NCI-H2081 treated with DMSO at 0.1 percent for 48 hours (cell line): Measurements from ENCODE around the gene INTS1.

Experiments
- DNase-seq: peaks from one replicate; lab custom pipeline; 2025; lab: John Stamatoyannopoulos, UW

The INTS1 gene

DNA sequence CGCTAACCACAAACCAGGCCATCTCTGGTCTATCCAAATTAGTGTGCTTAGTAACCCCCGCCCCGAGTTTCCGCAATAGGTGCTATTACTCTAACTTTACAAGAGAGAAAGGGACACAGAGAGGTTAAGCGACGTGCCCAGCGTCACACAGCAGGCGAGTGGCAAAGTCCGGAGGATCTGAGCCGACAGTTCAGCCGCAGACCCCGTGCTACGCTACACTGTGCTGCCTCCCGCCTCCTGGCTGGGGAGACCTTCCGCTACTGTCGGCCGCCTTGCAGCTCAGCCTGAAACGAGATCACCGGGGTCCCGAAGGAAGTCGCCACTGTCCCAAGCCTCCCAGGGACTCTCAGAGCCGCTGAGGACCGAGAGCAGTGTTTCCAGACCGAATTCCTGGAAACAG, 799 bp downstream of the INTS1 start:
- DNase-seq = no peak

DNA sequence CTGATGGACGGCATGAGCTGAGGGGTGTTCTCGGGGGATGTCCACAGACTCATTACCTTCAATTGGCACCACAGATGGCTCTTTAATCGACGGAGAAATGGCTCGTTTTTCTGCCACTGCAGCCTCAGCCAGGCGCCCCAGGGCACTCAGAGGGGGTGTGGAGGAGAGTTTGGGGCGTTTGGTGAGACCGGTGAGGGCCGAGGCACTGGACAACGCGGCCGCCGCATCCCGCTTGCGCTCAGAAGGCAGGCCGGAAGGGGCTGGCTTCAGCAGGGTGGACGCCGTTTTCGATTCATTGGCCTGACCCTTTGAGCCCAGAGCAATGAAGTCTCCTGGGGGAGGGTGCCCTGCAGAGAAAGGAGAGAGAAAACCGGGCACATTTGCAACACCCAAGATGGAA, 1.3 kb downstream of the INTS1 start:
- DNase-seq = no peak

DNA sequence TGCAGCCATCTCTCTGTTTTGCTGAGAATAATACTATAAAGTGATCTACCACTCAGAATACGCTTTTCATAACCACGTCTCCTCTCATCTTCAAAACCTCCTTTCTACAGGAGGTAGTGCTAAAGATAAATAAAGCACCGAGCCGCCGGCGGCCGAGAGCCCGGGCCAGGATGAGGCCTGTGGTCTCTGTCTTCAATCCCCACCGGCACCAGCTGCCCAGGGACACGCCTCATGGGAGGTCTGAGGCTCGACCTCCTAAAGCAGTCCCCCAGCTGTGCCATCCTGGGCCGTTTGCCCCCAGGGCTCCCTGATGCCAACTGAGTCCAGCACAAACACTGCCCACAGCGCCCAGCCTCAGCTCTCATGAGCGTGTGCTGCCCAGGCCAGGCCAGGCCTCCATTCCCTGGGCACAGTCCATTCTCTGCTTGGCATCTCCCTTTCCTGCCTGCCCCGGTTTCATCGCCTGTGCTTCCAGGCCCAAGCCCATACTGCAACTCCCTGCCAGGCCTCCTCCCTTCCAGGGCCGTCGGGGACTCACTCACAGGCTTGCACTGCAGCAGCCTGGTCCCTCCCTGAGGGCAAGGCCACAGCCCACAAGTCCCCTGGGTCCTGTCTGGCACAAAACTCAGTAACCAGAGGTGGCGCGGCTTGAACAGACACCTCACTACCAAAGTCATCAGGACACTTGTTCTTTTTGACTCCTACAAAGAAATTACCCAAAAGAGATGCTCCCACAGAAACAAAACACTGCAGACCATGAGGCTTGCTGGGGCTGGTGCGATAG, 2.5 kb downstream of the INTS1 start:
- no peak for DNase-seq

DNA sequence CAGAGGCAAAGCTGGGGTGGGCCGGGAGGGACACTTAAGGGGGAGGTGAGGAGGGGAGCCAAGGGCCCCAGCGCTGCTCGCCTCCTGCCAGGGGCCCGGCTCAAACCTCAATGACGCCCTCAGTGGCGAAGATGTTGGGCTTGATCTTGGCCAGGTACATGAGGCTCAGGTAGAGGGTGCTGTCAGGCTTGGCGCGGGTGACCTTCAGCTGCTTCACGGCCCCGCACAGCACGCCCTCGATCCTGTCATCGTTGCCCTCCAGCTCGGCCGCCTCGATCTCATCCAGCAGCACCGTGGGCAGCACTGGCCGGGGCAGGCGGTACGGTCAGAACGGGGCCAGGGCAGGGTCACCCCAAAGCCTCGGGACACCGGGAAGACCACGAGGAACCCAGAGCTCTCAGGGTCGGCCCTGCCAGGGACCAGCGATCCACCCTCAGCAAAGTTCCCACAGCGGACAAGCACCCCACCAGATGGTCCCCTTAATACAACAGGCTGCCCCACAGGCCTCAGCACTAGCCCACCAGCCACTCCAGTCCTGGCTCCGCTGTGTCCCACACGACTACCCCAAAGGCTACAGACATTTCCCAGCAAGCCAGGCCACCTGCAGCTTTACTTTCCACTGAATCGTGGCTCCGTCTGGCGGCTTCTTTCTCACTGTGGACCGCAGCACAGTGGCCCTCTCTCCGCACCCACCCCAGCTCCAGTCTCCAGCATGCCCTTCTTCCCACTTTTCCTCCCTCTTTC, 4.0 kb downstream of the INTS1 start:
- DNase-seq = no peak

DNA sequence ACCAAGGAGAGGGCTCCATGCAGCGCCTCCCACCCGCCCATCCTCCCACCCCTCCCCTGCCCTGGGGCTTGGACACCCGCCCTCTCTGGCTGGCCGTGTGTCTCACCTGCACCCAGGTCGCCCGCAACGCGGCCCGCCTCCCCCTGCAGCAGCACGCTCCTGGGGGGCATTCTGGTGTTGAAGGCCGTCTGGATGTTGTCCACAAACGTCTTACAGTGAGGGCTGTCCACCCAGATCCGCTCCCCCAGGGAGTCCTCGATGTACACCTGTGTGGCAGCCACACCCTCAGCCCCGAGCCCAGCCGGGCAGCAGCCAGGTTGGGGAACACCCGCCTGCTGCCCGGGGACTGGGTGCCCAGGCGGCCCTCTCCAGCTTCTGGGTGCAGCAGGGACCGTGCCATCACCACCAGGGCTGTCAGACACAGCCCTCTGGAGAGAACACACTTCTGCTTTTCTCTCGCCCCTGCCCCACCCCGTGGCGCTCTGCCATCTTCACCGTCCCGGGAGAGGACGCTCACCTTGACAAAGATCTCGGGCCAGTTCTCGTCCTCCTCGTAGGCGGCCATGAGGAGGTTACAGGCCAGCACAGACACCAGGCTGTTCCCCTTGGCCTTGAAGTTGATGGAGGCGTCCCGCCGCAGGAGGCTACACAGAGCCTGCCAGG, 4.7 kb downstream of the INTS1 start:
- no peak for DNase-seq

DNA sequence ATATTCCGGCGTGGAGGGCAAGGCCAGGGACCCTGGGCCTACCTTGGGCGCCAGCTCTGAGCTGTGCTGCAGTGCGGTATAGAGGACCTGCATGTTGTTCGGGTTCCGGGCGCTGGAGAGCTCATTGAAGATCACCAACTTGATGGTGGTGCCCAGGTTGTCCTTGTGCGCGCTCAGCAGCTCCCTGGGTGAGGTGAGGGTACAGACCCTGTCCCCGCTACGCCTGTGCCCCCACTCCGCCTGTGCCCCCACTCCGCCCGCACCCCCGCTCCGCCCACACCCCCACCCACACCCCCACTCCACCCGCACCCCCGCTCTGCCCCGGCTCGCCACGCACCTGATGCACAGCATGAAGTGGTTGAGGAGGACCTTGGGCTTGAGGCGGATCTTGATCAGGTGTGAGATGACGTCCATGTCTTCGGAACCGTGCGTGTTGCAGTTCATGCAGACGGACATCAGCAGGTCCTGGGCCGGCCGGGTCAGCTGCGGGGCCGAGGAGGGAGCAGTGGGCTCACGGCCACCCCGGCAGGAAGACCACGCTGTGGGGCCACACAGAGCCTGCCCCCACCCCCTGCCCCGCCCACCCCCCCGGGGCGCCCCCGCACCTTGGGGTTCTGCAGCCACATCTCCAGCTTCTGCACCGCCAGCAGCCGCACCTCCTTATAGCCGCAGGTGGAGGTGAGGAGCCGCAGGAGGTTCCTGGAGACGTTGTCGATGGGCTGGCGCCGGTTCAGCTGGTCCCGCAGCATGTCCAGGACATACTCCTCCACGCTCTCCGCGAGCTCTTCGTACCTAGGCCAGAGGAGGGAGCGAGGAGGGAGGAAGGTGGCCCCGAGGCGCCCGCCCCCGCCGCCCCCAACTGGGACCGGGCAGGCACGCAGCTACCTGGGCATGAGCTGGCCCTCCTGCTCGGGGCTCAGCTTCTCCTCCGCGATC, 5.6 kb downstream of the INTS1 start:
- DNase-seq = no peak

DNA sequence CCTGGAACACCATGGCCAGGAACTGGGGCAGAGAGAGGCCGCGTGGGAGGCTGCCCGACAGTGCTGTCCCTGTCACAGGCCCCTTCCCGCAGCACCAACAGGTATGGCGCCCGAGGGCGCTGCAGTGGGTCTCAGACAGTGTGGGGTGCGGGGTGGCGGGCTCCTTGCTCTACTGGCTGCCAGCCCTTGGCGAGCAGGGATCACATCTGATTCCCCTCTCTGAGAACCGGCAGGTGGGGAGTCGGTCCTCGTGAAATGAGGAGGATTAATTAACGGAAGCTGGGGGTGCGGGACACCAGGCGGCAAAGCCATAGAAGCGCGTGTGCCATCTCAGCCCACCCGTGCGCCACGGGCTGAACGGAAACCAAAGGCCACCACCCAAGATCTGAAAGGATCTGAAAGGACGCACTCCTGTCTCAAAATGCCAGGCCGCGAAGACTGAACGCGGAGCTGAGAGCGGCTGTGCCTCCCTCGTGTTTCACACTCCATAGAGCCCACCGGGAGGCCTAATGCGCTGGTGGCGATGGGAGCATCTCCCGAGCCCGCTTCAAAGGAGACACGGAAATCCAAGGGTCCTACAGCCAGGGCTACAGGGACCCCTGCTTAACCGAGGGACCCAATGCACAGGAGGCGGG, 6.8 kb downstream of the INTS1 start:
- DNase-seq = no peak

DNA sequence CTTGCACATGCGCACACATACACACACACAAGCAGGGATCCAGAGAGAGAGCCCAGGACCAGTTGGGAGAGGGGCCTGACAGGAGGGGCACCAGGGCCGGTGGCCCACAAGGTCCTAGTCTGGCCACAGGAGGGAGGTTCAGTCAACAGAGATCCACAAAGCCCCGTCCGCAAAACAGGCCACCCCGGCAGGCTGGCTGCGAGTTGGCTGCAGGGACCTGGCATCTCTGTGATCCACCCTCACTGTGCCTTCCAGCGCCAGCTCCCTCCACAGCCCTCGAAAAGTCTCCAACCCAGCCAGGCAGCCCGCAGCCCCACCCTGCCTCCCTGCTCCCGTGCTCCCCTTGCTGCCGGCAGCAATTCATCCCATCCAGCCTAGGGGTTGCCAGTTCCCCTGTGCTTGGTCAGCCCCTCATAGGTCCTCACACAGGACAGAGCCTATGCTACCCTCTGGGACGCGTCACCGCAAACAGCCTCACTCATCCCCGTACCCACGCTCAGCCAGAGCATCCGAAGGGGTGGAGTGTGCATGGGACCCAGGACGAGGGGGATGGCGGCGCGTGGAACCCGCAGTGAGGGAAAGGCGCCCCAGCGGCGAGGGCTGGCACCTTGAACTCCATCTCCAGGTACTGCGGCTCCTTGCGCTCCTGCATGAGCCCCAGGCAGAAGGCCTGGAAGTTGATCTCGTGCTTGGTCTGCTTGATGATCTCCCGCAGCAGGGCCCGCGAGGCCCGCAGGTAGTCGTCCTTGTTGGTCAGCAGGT, 7.5 kb downstream of the INTS1 start:
- DNase-seq = no peak

DNA sequence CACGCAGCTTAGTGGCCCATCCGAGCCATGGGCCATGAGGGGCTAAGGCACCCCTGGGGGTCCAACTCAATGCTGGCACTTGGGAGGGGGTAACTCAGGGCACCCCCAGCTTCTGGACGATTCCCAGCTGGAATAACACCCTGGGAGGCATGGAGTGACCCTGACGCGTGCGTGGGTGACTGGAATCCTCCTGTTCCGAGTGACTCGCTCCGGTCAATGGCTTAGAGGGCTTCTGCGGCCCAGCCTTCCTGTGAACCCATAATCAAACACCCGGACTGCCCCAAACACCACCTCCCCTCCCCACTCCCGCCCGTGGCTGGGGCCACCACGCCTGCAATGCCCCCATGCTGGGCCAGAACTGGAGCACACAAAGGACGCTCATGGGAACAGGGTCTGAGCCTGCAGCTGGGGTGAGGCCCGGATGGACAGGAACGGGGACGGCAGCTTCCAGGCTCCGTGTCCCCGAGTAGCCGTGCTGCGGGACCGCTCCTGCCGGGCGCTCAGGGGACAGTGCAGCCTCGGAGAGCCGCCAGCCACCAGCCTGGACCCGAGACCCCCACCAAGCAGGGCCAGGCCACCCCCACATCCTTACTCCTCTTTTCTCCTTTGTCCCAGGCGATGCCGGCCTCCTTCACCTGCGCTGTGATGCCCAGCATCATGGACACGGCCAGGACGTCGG, 8.5 kb downstream of the INTS1 start:
- DNase-seq = no peak

DNA sequence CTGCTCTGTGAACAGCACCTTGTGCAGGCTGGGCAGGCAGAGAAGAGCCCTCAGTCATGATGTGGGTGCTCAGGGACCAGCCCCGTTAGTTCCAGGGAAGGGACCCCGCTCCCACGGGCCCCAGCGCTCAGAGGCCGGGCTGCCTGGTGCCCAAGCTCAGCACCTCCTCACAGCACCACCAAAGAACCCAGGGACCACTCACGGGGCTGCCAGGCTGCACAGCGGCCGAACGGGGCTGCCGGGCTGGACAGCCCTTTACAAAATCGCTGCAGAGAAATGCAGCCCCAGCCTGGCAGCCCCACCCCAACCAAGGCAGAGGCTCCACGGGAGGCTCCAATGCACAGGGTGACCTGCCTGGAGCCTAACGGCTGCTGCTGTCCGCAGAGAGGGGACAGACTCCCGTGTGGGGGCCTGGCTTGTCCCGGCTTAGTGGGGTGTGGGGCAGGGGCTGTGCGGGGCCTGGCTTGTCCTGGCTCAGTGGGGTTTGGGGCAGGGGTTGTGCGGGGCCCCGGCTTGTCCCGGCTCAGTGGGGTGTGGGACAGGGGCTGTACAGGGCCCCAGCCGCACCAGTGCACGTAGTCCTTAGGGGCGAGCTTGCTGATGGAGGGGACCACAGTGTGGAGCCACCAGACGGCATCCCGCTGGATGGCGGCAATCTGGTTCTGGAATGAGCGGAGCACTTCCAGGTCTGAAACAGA, 9.2 kb downstream of the INTS1 start:
- no peak for DNase-seq

DNA sequence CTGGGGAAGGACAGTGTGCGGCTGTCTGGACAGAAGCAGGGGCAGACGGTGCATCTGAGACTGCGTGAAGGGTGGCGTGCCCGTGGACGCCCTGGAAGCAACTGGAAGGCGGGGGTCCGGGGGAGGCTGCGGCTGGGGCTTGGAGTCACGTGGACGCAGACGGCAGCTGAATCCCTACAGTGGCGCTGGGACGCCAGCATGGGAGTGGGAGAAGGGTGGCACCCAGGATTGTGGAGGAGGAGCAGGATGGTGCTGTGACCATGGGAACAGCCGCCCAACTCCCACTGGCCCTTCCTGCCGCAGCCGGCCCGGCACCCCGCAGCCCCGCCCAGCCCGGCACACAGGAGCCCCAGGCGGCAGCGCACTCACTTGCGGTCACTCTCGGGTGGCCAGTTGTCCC, 9.7 kb downstream of the INTS1 start:
- no peak for DNase-seq

DNA sequence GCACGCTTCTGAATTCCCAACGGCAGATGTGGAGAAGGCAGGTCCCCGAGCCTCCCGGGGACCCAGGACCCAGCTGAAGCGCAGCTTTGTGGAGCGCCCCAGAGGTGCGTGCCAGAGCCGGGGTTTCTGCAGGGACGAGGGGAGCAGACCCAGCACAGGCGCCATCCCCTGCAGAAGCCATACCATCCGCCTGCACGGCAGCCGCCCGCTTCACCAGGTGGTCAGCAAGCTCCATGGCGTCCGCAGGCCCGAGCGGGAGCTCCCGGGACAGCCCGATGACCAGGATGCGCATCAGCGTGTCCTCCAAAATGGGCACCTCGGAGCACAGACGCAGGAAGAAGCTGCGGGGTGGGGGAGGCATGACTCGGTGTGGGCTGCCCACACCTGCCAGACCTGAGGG, 10.6 kb downstream of the INTS1 start:
- DNase-seq = no peak

DNA sequence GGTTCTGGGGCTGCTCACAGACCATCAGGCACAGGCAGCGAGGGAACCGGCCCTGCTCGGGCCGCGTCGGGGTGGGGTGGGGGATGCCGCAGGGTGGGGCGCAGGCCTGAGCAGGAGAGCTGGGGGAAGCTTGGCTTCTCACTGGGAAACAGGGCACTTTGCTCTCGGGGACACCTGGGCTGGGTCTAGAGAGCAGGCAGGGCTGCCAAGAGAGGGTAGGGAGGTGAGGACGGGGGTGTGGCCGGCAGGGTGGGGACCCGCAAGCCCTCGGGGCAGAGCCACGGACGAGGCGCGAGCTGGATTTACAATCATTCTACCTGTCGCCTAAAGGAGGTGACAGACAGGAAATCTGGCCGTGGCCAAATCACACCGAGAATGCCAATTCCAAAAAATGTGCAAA, 11.1 kb downstream of the INTS1 start:
- DNase-seq = no peak

DNA sequence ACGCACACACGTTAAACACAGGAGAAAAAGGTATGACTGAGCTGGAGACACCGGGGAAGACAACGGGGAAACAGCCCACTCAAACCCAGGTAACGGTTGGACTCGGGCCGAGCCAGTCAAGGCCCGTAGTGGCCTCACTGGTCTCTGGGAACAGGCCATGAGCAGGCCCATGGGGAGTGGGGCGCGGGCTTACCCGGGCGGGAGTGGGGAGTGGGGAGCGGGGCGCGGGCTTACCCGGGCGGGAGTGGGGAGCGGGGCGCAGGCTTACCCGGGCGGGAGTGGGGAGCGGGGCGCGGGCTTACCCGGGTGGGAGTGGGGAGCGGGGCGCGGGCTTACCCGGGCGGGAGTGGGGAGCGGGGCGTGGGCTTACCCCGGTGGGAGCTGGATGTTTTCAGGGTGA, 11.5 kb downstream of the INTS1 start:
- no peak for DNase-seq

DNA sequence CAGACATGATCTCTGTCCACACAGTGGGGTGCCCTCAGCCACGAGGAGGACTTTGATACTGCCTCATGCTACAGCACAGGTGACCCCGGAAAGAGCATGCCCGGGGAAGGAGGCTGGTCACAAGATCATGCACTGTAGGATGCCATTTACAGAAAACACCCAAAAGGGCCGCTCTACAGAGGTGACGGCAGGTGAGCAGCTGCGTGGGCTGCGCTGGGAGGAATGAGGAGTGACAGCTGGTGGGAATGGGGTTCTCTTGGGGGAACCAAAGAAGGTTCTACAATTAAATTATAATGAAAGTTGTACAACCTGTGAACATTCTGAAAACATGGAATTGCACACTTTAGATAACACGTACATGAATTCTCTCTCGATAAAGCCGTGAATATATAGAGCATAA, 12.0 kb downstream of the INTS1 start:
- no peak for DNase-seq

DNA sequence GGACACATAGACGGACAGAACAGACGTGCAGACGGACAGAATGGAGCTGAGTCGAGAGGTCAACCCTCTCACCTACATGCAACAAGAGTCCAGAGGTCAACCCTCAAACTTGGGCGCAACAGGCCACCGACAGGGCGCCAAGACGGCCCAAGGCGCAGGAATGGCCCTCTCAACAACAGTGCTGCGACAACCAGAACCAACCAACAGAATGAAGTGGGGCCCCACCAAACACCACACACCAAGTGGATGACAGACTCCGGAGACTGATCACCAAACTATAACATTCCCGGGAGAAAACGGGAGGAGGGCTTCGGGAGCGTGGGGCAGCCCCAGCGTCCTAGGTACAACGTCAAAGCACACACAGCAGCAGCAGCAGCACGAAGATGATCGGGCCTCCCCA, 13.4 kb downstream of the INTS1 start:
- no peak for DNase-seq

DNA sequence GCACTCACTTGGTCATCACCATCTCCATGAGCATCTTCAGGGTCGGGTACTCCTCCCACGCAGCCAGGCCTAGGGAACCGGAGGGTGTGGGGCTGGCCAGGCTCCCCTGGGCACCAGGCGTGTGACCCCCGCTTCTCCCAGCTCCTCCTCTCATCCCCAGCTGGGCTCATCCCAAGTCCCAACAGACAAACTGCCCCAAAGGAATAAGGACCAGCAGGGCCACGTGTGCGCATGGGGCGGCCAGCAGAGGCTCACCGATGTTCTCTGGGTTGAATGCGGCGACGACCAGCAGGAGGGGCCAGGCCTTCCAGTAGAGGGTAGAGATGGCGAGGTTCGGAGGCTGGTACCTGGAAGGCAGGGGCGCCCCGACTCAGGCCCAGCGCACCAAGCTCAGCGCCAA, 14.9 kb downstream of the INTS1 start:
- DNase-seq = no peak

DNA sequence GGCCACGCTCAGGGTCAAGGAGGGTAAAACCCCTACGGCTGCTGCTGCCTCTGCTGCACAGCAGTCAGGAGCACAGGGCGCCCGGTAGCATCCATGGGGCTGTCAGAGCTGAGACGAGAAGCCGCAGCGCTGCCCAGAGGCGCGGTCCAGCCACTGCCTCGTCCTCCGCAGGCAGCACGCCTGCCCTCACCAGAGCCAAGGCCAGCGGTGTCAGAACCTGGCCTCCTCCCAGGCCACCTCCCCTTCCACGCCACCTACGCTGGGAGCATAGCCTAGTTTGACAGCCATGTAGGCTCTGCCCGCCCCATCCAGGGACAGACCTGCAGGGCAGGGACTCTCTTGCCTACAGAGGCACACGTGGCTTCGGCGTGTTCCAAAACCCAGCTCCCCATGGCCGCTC, 16.2 kb downstream of the INTS1 start:
- no peak for DNase-seq

DNA sequence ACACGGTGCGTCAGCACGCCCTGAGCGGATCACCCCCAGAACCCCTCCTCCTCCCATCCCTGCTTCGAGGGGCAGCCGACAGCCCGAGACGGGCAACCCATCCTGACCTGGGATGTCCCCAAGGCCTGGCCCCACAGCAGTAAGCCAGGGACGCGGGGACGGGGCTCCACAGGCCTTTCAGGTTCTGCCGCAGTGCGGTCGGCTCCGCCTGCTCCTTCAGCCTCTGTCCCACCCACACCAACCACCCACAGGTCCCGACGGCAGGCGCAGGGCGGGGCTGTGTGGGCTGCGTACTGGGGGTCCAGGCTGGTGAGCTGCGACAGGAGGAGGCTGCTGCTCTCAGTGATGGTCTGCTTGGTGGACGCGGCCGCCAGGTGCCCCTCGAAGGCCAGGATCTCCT, 16.7 kb downstream of the INTS1 start:
- DNase-seq = no peak

DNA sequence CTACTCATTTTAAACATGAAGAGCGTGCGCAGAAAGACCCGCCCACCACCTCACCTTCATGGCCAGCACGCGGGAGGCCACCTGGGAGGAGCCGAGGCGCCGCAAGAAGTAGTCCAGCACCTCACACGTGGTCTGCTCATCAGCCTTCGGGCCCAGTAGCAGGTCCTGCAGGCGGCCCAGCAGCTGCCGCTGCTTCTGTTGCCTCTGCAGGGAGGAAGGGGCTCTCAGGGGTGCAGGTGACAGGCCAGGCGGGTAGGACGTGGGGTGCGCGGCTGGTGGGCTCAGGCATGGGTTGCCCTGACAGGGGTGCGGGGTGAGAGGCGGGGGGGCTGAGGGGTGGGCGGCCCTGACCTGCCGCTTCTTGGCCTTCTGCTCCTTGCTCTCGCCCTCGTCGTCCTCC, 17.6 kb downstream of the INTS1 start:
- DNase-seq = no peak
